Uterus (tissue), 4 donors: ENCODE results near the gene GFOD2. TPM values are rescaled to one million over a fixed set of nuclear protein-coding genes. Genes with fewer than 3 reads are reported as not detected.

Source experiments
- DNase-seq, 2 donors: peaks; one replicate each; pipeline ENCODE4 v3.0.0-alpha.2; 2019 to 2020
- H3K27ac ChIP-seq, 2 donors: fragments of 200-600 bp; sonication (generic); 1 replicate in 1 of 2; 2 replicates in 1 of 2; pipeline ENCODE4 v1.5.1; 2016 to 2018
- H3K27me3 ChIP-seq, 2 donors: fragments of 200-600 bp; sonication (generic); one replicate each; pipeline ENCODE4 v1.5.1; 2018 to 2019; ENCODE audit warnings: control low read depth in 1 of 2
- H3K36me3 ChIP-seq, 2 donors: fragments of 200-600 bp; sonication (generic); one replicate each; pipeline ENCODE4 v1.5.1; 2019; ENCODE audit warnings: control low read depth in 1 of 2
- H3K4me1 ChIP-seq, 2 donors: fragments of 200-600 bp; sonication (generic); one replicate each; pipeline ENCODE4 v1.5.1; 2018 to 2019; ENCODE audit warnings: control low read depth in 1 of 2
- H3K4me3 ChIP-seq, 2 donors: fragments of 200-600 bp; sonication (generic); 1 replicate in 1 of 2; 2 replicates in 1 of 2; pipeline ENCODE4 v1.5.1; 2018 to 2019; ENCODE audit warnings: mild to moderate bottlenecking in 1 of 2
- H3K9me3 ChIP-seq, 2 donors: fragments of 200-600 bp; sonication (generic); one replicate each; pipeline ENCODE4 v1.5.1; 2019; ENCODE audit warnings: control low read depth in 1 of 2
- CTCF ChIP-seq, 4 experiments: fragments of 200-600 bp in 2 of 4; fragments of 450-650 bp in 2 of 4; sonication (generic) in 2 of 4; IDR thresholded peaks; one replicate each; pipeline ENCODE4 v1.5.1; 2016 to 2019; ENCODE audit warnings: antibody characterized with exemption in 4 of 4, mild to moderate bottlenecking in 2 of 4, moderate library complexity in 1 of 4
- POLR2A ChIP-seq, 2 donors: fragments of 450-650 bp; IDR thresholded peaks; one replicate each; pipeline ENCODE4 v1.6.1; 2016; ENCODE audit warnings: antibody characterized with exemption in 2 of 2, mild to moderate bottlenecking in 1 of 2, moderate library complexity in 1 of 2
- intact Hi-C: fragments of 100-400 bp; cut with DNase I; formaldehyde crosslinking; loops from one replicate; pipeline ENCODE4 v1.15.1; 2023; ENCODE audit warnings: low total_unique reads
- total RNA-seq, 4 donors: library from RNA; depleted of rRNA in 3 of 4; stranded (reverse); fragments of >200 nt in 3 of 4; gene quantifications; one replicate each; pipeline versions ENCODE4 v1.1.0 to v1.2.4, GENCODE V29; 2014 to 2023
- donor health status: DM: yes; HTN: yes; CAD: no.

GFOD2 gene
- total RNA-seq, 4 donors from 2014 or later, result 11.0 to 28.5 (median 26.3) TPM

- DNase-seq, result no peak
These were observed 44.1 kb downstream of the GFOD2 start for GRCh38 chr16:67674851-67675578.

GRCh38 chr16:67673712-67674580, 45.2 kb downstream of the GFOD2 start:
- Histone ChIP-seq H3K27ac (peak overlapping the region; percentile 54 to 57), H3K36me3 (no peaks in the 10 kb centered on the region), H3K4me1 (no peaks in the 10 kb centered on the region), H3K9me3 (no peaks in the 10 kb centered on the region), H3K4me3 (no peak overlapping the region), H3K27me3 (no peaks in the 10 kb centered on the region)
- no peak for TF ChIP-seq POLR2A (IDR thresholded peaks at IDR 0.05)
- no peak for TF ChIP-seq CTCF (IDR thresholded peaks at IDR 0.05)
- intact Hi-C loops, result no loop called here
- peak in 1 of 2 donors; percentile 72 for DNase-seq

More at GRCh38 chr16:67674851-67675578, 44.1 kb downstream of the GFOD2 start:
- peak overlapping the region; percentile 54 to 57 for H3K27ac ChIP-seq
- no peaks in the 10 kb centered on the region for H3K36me3 ChIP-seq
- intact Hi-C loops, result no loop called here
- H3K4me1 ChIP-seq, result no peaks in the 10 kb centered on the region
- TF ChIP-seq POLR2A (IDR thresholded peaks at IDR 0.05) (no peak), CTCF (IDR thresholded peaks at IDR 0.05) (no peak)
- H3K4me3 ChIP-seq, result no peak overlapping the region
- H3K9me3 ChIP-seq, result no peaks in the 10 kb centered on the region
- no peaks in the 10 kb centered on the region for H3K27me3 ChIP-seq

GRCh38 chr16:67672739-67673662, 46.1 kb downstream of the GFOD2 start:
- no peaks in the 10 kb centered on the region for H3K4me1 ChIP-seq
- H3K27me3 ChIP-seq, result no peaks in the 10 kb centered on the region
- peak overlapping the region; percentile 54 to 57 for H3K27ac ChIP-seq
- peak in 1 of 2 donors; percentile 65 for DNase-seq
- intact Hi-C loops, result no loop called here
- no peaks in the 10 kb centered on the region for H3K9me3 ChIP-seq
- no peaks in the 10 kb centered on the region for H3K36me3 ChIP-seq
- no peak overlapping the region for H3K4me3 ChIP-seq
- TF ChIP-seq POLR2A (IDR thresholded peaks at IDR 0.05) (no peak), CTCF (IDR thresholded peaks at IDR 0.05) (peak; percentile 41 to 70 (median 49))

- Histone ChIP-seq H3K27me3 (no peaks in the 10 kb centered on the region), H3K9me3 (no peaks in the 10 kb centered on the region), H3K27ac (no peak overlapping the region), H3K4me1 (no peaks in the 10 kb centered on the region), H3K36me3 (no peaks in the 10 kb centered on the region), H3K4me3 (no peak overlapping the region)
- intact Hi-C loops, result no loop called here
- no peak for DNase-seq
- TF ChIP-seq POLR2A (IDR thresholded peaks at IDR 0.05) (no peak), CTCF (IDR thresholded peaks at IDR 0.05) (no peak)
These were observed 46.8 kb downstream of the GFOD2 start for GRCh38 chr16:67672306-67672705.
